Skeletal muscle tissue (tissue), 4 donors: Measurements from ENCODE around the gene LRRK1. TPM values are rescaled to one million over a fixed set of nuclear protein-coding genes. Genes with fewer than 3 reads are reported as not detected.

ENCODE experiments used
- H3K27ac ChIP-seq: one replicate; pipeline ENCODE4 v1.7.0; 2013; ENCODE audit warnings: mild to moderate bottlenecking, low read depth, low read length, inconsistent platforms
- H3K27me3 ChIP-seq, 3 donors: one replicate each; pipeline ENCODE4 v1.7.0; 2013; ENCODE audit warnings: low read length in 3 of 3; ENCODE audit not compliant: control insufficient read depth in 3 of 3, insufficient read depth in 3 of 3
- H3K36me3 ChIP-seq, 3 donors: one replicate each; pipeline ENCODE4 v1.7.0; 2013; ENCODE audit warnings: low read length in 3 of 3; ENCODE audit not compliant: control insufficient read depth in 3 of 3, insufficient read depth in 3 of 3
- H3K4me1 ChIP-seq, 3 donors: one replicate each; pipeline ENCODE4 v1.7.0; 2013; ENCODE audit warnings: low read length in 3 of 3, mild to moderate bottlenecking in 3 of 3; ENCODE audit not compliant: control insufficient read depth in 3 of 3, insufficient read depth in 3 of 3
- H3K4me3 ChIP-seq, 3 donors: one replicate each; pipeline ENCODE4 v1.7.0; 2013; ENCODE audit warnings: low read length in 3 of 3
- H3K9ac ChIP-seq, 3 donors: one replicate each; pipeline ENCODE4 v1.7.0; 2013; ENCODE audit warnings: low read length in 3 of 3, mild to moderate bottlenecking in 3 of 3, moderate library complexity in 2 of 3, low read depth in 1 of 3
- H3K9me3 ChIP-seq, 3 donors: one replicate each; pipeline ENCODE4 v1.7.0; 2013; ENCODE audit warnings: low read length in 3 of 3; ENCODE audit not compliant: control insufficient read depth in 3 of 3
- total RNA-seq: library from RNA; depleted of rRNA; stranded (reverse); fragments of >200 nt; gene quantifications from one replicate; pipeline ENCODE4 v1.2.3, GENCODE V29; 2014
- donor health status: Osteomylitis.

Gene LRRK1
- total RNA-seq, 1 donor from 2014 or later: 3.7 TPM

- Histone ChIP-seq H3K36me3 (peaks cover 0 to 7% (median 0%) of the 10 kb centered on the region in 3 donors), H3K9ac (no peak overlapping the region), H3K9me3 (no peaks in the 10 kb centered on the region), H3K27ac (peak overlapping the region; percentile 44), H3K4me1 (peaks cover 11 to 22% (median 19%) of the 10 kb centered on the region in 3 donors), H3K4me3 (no peak overlapping the region), H3K27me3 (peaks cover 2 to 19% (median 14%) of the 10 kb centered on the region in 3 donors)
Measured at GRCh38 chr15:100923076-100923475, 3.9 kb downstream of the LRRK1 start.

- H3K27ac ChIP-seq: no peak overlapping the region
- no peak overlapping the region for H3K9ac ChIP-seq
- H3K9me3 ChIP-seq: no peaks in the 10 kb centered on the region
- peaks cover 6 to 14% (median 13%) of the 10 kb centered on the region in 3 donors for H3K4me1 ChIP-seq
- H3K27me3 ChIP-seq: peaks cover 0 to 11% (median 7%) of the 10 kb centered on the region in 3 donors
- H3K36me3 ChIP-seq: peaks cover 0 to 7% (median 0%) of the 10 kb centered on the region in 3 donors
- no peak overlapping the region for H3K4me3 ChIP-seq
Measured at GRCh38 chr15:100923902-100924301, 4.7 kb downstream of the LRRK1 start.

GRCh38 chr15:100924436-100924835 lies 5.3 kb downstream of the LRRK1 start:
- Histone ChIP-seq H3K9me3 (no peaks in the 10 kb centered on the region), H3K4me3 (no peak overlapping the region), H3K9ac (no peak overlapping the region), H3K27me3 (peaks cover 0 to 11% (median 7%) of the 10 kb centered on the region in 3 donors), H3K27ac (no peak overlapping the region), H3K4me1 (peaks cover 6 to 13% (median 13%) of the 10 kb centered on the region in 3 donors), H3K36me3 (peaks cover 0 to 8% (median 0%) of the 10 kb centered on the region in 3 donors)

GRCh38 chr15:100925480-100925879 lies 6.3 kb downstream of the LRRK1 start:
- H3K9me3 ChIP-seq: no peaks in the 10 kb centered on the region
- peaks cover 0 to 7% (median 4%) of the 10 kb centered on the region in 3 donors for H3K27me3 ChIP-seq
- H3K36me3 ChIP-seq: peaks cover 0 to 10% (median 0%) of the 10 kb centered on the region in 3 donors
- H3K4me1 ChIP-seq: peaks cover 6 to 8% (median 7%) of the 10 kb centered on the region in 3 donors
- H3K4me3 ChIP-seq: no peak overlapping the region
- no peak overlapping the region for H3K9ac ChIP-seq
- H3K27ac ChIP-seq: no peak overlapping the region

GRCh38 chr15:100926258-100926657 lies 7.1 kb downstream of the LRRK1 start:
- peaks cover 0 to 2% (median 0%) of the 10 kb centered on the region in 3 donors for H3K27me3 ChIP-seq
- peaks cover 6 to 8% (median 7%) of the 10 kb centered on the region in 3 donors for H3K4me1 ChIP-seq
- H3K9ac ChIP-seq: no peak overlapping the region
- no peak overlapping the region for H3K27ac ChIP-seq
- no peak overlapping the region for H3K4me3 ChIP-seq
- H3K9me3 ChIP-seq: no peaks in the 10 kb centered on the region
- H3K36me3 ChIP-seq: peaks cover 0 to 10% (median 0%) of the 10 kb centered on the region in 3 donors

GRCh38 chr15:100926971-100927756 lies 8.0 kb downstream of the LRRK1 start:
- no peaks in the 10 kb centered on the region for H3K9me3 ChIP-seq
- H3K27me3 ChIP-seq: no peaks in the 10 kb centered on the region
- H3K9ac ChIP-seq: no peak overlapping the region
- H3K4me3 ChIP-seq: no peak overlapping the region
- peaks cover 6 to 8% (median 7%) of the 10 kb centered on the region in 3 donors for H3K4me1 ChIP-seq
- H3K36me3 ChIP-seq: peaks cover 0 to 10% (median 0%) of the 10 kb centered on the region in 3 donors
- no peak overlapping the region for H3K27ac ChIP-seq

GRCh38 chr15:100928632-100929280 lies 9.6 kb downstream of the LRRK1 start:
- H3K36me3 ChIP-seq: peaks cover 0 to 10% (median 0%) of the 10 kb centered on the region in 3 donors
- no peaks in the 10 kb centered on the region for H3K27me3 ChIP-seq
- H3K4me1 ChIP-seq: no peaks in the 10 kb centered on the region
- H3K9ac ChIP-seq: no peak overlapping the region
- no peak overlapping the region for H3K27ac ChIP-seq
- no peaks in the 10 kb centered on the region for H3K9me3 ChIP-seq
- H3K4me3 ChIP-seq: no peak overlapping the region

- Histone ChIP-seq H3K27ac (no peak overlapping the region), H3K9ac (no peak overlapping the region), H3K4me3 (no peak overlapping the region), H3K4me1 (no peaks in the 10 kb centered on the region), H3K27me3 (no peaks in the 10 kb centered on the region), H3K9me3 (no peaks in the 10 kb centered on the region), H3K36me3 (peaks cover 0 to 7% (median 0%) of the 10 kb centered on the region in 3 donors)
Measured at GRCh38 chr15:100929641-100930042, 10.5 kb downstream of the LRRK1 start.

GRCh38 chr15:100930306-100930848 lies 11.2 kb downstream of the LRRK1 start:
- Histone ChIP-seq H3K36me3 (peaks cover 0 to 7% (median 0%) of the 10 kb centered on the region in 3 donors), H3K4me1 (no peaks in the 10 kb centered on the region), H3K9ac (no peak overlapping the region), H3K27ac (no peak overlapping the region), H3K4me3 (no peak overlapping the region), H3K27me3 (no peaks in the 10 kb centered on the region), H3K9me3 (no peaks in the 10 kb centered on the region)
